Medulla oblongata (tissue), 1 donor: ENCODE data around the gene HNF1A.
"Not testable (repeated sequence)": the region's sequence is repeated elsewhere in the genome, so short reads cannot be mapped to it uniquely, and the experiment has no call there.

Experiments used
- DNase-seq: peaks from one replicate; pipeline ENCODE4 v3.0.0-alpha.2; 2015; ENCODE audit errors: extremely low spot score

Gene HNF1A, protein sequence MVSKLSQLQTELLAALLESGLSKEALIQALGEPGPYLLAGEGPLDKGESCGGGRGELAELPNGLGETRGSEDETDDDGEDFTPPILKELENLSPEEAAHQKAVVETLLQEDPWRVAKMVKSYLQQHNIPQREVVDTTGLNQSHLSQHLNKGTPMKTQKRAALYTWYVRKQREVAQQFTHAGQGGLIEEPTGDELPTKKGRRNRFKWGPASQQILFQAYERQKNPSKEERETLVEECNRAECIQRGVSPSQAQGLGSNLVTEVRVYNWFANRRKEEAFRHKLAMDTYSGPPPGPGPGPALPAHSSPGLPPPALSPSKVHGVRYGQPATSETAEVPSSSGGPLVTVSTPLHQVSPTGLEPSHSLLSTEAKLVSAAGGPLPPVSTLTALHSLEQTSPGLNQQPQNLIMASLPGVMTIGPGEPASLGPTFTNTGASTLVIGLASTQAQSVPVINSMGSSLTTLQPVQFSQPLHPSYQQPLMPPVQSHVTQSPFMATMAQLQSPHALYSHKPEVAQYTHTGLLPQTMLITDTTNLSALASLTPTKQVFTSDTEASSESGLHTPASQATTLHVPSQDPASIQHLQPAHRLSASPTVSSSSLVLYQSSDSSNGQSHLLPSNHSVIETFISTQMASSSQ

DNA sequence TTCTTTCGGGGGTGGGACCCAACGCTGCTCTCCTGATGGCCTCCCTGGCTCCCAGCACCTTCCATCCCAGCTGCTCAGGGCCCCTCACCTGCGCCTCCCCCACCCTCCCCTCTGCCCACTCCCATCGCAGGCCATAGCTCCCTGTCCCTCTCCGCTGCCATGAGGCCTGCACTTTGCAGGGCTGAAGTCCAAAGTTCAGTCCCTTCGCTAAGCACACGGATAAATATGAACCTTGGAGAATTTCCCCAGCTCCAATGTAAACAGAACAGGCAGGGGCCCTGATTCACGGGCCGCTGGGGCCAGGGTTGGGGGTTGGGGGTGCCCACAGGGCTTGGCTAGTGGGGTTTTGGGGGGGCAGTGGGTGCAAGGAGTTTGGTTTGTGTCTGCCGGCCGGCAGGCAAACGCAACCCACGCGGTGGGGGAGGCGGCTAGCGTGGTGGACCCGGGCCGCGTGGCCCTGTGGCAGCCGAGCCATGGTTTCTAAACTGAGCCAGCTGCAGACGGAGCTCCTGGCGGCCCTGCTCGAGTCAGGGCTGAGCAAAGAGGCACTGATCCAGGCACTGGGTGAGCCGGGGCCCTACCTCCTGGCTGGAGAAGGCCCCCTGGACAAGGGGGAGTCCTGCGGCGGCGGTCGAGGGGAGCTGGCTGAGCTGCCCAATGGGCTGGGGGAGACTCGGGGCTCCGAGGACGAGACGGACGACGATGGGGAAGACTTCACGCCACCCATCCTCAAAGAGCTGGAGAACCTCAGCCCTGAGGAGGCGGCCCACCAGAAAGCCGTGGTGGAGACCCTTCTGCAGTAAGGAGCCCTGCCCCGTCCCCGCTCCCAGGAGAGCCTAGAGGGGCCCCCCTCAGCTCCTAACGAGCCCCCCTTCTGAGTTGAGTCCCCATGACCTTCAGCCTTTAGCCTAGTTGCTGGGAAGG lies at the start of gene HNF1A:
Gene HNF1A, plus strand, starts transcription at position 248 of the 924 bp plus-strand sequence. Its CDS starts 226 bp downstream, at position 474.
- no peak for DNase-seq

DNA sequence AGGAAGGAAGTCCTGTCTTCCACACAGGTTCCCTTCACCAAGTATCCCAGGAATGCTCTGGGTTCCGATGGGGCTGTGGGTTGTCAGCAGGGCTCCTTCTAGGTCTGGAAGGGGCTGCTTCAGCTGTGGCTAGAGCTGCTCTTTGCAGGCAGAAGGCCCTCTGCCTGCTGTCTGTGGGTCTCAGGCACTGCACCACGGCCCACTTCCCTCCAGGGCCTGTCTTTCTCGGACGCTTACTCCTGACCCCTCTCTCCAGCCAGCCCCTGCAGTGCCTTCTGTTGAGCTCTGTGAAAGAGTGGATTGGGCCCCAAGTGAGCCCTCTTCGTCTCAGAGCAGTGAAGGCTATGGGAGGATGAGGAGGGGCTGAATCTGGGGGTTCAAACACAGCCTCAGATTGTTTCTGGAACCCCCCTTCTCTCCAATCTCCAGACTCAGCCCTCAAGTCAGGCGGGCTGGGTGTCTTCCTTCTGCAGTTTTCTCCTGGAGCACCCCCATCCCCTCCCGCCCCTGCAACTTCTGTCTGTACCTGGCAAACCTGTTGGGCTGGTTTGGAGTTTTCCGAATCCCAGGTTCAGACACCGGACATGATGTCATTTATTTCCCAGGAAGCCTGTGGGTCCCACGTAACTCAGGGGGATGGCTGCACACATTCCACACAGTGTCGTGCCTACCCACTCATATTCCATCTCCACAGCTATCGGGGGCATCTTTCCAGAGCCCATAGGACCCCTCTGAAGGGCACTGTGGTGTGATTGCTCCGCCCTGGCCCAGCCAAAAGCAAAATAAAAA lies 49.3 kb upstream of the HNF1A start:
- no peak for DNase-seq

DNA sequence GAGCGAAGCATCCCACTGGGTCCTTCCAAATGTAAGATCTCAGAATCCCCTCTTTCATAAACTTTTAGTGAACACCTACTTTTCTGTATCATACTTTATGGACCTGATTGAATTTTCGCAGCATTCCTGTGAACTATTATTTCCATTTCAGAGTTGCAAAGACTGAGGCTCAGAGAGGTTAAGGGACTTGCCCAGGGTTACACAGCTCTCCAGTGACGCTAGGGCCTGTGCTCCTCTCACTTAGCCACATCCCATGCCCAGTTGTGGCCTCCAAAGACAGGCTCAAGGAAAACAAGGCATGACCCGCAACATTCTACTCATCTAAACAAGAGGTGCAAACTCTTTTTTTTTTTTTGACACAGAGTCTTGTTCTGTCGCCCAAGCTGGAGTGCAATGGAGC lies 48.3 kb upstream of the HNF1A start:
- no peak for DNase-seq

DNA sequence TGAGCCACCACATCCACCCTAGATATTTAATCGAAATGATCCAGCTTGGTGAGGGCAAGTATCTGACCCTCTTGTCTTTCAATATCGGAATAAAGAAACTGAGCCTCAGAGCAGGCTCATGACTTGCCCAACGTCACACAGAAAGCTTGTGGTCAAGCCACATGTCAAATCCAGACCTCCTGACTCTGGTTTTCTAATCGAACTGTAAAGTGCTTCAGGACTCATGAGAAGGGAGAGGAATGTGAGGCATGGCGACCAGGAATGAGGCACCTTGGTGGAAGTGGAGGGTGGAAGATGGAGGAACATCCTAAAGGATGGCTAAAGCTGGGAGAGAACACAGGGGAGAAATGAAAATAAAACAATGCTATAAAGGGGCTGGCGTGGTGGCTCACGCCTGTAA lies 46.3 kb upstream of the HNF1A start:
- no peak for DNase-seq

DNA sequence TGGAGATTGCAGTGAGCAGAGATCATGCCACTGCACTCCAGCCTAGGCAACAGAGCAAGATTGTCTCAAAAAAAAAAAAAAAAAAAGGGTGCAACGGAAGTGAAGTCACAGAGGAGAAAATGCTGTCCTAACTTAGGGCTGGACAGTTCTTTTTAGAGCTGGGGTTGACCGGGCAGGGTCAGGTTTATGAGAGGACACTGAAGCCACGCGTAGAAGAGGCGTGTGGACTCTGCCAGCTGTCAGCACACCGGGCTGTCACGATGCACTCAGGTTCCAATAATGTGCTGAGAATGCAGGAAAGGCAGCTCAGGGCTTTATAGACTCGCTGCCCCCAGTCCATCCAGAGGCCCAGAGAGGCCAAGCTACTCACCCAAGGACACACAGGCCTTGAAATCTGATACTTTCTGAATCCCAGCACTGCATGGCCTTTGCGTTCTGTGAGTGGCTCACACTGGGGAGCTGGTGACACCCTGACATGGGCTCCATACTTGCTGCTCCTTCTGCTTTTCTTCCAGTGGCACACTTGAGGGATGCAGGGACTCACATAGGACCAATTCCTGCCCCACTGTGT lies 45.3 kb upstream of the HNF1A start:
- no peak for DNase-seq

DNA sequence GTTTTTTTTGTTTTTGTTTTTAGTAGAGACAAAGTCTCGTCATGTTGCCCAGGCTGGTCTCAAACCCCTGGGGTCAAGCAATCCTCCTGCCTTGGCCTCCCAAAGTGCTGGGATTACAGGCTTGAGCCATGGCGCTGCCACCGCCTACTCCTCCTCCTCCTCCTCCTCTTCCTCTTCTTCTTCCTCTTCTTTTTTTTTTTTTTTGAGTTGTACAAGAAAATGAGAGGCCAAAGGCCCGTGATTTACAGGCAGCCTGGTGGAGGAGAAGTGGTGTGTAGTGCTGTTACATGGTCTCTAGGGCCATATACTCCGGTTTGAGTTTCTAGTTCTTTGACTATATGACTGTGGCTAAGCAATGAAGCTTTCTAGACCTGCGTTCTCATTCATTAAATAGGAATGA lies 44.6 kb upstream of the HNF1A start:
- no peak for DNase-seq

DNA sequence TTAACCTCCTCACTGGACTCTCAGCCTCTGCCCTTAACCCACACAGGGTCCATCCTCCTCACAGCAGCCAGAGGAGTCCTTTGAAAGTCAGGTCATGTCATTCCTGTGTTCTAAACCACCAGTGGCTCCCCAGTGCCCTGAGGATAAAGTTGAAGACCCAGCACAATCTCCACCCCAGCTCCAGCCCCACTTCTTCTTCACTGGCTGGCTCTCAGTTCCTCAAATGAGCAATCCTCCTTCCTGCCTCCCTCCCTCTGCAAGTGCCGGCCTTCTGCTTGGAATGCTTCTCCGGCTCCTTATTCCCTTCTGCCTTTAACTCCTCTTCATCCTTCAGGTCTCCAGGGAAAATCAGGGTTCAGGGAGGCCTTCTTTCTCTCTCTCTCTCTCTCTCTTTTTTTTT lies 42.1 kb upstream of the HNF1A start:
- DNase-seq, result peak; percentile 49

DNA sequence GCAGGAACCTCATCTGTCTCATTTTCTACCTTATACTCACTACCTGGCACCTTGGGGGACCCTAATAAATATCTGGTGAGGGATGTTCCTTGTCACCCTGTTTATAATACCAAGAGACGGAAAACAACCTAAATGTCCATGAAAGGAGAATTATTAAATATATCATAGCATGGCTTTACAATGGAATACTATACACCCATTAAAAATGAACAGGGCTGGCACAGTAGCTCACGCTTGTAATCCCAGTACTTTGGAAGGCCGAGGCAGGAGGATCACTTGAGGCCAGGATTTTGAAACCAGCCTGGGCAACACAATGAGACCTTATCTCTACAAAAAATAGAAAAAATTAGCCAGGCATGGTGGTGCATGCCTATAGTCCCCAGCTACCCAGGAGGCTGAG lies 39.8 kb upstream of the HNF1A start:
- DNase-seq, result no peak

DNA sequence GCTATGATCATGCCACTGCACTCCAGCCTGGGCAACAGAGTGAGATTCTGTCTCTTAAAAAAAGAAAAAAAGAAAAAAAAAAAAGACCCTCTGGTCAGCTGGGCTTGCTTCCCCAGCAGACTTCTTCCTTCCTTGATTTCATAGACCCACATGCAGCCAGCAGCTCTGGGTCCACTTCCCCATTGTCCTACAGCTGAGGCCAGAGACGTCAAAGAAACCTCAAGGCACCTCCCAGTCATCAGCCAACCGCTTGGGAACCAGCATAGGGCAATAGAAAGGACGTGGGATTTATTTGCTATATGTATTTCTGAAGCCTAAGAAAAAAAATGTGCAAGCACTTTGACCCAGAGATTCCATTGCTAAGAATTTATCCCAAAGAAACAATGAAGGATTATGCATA lies 38.8 kb upstream of the HNF1A start:
- DNase-seq, result peak; percentile 83

DNA sequence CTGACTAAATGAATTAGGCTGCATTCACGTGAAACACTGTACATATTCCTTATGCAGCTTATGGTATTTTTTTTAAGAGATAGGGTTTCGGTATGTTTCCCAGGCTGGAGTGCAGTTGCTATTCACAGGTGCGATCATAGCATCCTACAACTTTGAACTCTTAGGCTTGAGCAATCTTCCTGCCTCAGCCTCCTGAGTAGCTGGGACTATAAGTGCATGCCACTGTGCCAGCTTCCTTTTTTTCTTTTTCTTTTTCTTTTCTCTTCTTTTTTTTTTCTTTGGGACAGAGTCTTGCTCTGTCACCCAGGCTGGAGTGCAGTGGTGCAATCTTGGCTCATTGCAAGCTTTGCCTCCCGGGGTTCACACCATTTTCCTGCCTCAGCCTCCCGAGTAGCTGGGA lies 38.3 kb upstream of the HNF1A start:
- DNase-seq, result no peak

DNA sequence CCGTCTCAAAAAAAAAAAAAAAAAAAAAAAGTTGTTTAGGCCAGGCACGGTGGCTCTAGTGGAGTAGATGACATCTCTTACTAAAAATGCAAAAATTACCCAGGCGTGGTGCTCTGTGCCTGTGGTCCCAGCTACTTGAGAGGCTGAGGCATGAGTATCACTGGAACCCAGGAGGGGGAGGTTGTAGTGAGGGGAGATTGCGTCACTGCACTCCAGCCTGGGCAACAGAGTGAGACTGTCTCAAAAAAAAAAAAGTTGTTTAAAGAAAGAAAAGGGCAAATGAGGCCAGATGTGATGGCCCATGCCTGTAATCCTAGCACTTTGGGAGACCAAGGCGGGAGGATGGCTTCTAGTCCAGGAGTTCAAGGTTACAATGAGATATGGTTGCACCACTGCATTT lies 37.5 kb upstream of the HNF1A start:
- DNase-seq, result no peak

DNA sequence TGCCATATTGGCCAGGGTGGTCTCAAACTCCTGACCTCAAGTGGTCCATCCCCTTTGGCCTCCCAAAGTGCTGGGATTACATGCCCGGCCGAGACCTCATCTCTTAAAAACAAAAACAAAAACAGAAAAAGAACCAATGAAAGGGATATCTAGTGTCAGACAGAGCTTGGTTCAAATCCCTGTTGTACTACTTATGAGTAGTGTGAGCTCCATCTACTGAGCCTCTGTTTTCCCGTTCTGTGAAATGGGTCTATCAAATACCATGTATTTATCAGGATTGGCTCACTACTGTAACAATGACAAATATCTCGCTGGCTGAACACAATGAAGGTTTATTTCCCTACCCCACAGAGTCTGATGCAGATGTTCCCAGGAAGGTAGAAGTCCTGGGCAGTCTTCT lies 36.9 kb upstream of the HNF1A start:
- no peak for DNase-seq

DNA sequence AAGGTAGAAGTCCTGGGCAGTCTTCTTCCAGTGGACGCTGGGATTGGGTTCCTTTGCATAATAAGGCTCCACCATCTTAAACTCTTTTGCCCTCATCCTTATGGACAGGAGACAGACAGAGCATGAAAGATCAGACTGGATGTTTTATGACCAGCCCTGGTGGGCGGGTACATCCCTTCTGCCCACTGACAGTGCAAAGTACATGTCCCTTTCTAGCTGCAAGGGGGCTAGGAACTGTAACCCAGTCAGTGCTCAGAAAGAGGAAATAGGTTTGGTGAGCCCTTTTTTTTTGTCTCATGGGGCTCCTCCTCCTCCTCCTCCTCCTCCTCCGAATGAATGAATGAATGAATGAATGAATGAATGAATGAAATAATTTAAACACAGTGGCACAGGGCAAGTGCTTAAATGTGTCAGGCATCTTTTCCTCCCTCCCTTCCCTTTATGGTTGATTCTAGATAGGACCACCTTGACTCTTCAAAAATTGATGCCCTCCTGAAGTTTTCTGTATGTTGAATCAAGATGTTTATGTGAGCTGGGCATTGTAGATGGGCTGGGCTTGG lies 36.4 kb upstream of the HNF1A start:
- DNase-seq, result no peak

DNA sequence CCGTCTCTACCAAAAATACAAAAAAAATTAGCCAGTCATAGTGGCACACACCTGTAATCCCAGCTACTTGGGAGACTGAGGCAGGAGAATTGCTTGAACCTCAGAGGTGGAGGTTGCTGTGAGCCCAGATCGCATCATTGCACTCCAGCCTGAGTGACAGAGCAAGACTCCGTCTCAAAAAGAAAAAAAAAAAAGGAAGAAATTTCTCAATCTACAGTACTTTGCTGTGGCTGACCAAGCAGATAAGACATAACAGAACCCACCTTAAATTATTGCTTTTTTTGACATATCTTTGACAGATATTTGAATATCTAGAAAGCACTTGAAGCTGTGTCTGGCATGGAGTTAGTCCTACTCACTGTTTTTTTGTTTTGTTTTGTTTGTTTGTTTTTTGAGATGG lies 34.9 kb upstream of the HNF1A start:
- DNase-seq, result no peak

DNA sequence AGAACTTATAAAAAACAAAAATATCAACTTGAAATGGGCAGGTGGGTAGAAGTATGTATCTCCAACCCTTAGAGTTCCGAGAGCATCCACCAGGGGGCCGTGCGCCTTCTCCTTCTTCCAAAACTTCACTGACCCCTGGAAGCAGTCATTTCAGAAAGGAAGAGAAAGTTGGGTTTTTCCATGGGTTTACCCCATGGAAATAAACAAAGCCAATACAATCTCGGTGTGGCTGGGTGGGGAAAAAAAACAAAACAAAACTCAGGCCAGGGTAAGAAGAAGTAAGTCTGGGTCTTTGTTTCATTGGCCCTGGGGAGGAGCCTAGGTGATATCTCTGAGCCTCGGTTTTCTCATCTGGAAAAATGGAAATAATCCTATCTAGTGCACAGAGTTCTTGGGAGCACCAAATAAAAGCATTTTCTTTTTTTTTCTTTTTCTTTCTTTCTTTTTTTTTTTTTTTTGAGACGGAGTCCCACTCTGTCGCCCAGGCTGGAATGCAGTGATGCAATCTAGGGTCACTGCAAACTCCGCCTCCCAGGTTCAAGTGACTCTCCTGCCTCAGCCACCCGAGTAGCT lies 33.6 kb upstream of the HNF1A start:
- DNase-seq, result peak; percentile 43

DNA sequence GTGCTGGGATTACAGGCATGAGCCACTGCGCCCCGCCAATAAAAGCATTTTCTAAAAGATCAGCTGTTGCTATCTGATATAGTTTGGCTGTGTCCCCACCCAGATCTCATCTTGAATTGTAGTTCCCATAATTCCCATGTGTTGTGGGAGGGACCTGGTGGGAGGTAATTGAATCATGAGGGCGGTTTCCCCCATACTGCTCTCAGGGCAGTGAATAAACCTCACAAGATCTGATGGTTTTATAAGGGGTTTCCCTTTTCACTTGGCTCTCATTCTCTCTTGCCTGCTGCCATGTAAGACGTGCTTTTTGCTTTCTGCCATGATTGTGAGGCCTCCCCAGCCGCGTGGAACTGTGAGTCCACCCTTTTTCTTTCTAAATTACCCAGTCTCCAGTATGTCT lies 32.8 kb upstream of the HNF1A start:
- not testable (repeated sequence) for DNase-seq

DNA sequence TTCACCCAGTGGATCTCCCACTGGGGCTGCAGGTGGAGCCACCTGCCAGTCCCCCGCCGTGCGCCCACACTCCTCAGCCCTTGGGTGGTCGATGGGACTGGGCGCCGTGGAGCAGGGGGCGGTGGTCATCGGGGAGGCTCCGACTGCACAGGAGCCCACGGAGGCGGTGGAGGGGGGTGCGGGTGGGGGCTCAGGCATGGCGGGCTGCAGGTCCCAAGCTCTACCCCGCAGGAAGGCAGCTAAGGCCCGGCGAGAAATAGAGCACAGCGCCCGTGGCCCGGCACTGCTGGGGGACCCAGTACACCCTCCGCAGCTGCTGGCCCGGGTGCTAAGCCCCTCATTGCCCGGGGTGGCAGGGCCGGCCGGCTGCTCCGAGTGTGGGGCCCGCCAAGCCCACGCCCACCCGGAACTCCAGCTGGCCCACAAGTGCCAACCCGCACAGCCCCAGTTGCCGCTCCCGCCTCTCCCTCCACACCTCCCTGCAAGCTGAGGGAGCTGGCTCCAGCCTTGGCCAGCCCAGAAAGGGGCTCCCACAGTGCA lies 28.0 kb upstream of the HNF1A start:
- not testable (repeated sequence) for DNase-seq

DNA sequence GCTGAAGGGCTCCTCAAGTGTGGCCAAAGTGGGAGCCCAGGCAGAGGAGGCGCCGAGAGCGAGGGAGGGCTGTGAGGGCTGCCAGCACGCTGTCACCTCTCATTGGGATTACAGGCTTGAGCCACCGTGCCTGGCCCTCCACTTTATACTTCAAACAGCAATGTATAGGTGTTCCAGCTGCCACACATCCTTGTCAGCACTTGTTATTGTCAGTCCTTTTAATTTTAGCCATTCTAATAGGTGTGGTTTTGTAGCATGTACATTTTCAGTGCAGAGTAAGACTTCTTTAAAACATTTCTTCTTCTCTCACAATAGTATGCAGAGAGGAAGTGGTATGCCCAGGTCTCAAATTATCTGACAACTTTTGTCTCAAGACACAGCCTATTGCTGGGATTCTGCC lies 27.5 kb upstream of the HNF1A start:
- DNase-seq, result no peak

DNA sequence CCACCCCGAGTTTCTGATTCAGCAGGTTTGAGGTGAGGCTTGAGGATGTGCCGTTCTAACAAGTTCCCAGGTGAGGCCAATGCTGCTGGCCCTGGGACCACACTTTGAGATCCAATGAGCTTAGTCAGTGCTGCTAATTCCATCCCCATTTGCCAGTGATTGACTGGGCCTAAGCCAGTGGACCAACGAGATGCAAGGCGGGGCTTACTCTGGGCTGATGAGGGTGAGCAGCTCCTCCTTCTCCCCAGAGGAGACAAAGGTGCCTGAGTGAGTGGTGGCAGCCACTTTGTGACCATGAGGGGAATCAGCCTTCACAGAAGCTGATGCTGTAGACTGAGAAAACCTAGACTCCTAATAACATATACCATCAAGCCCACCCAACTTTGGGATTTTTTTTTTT lies 23.1 kb upstream of the HNF1A start:
- DNase-seq, result no peak

DNA sequence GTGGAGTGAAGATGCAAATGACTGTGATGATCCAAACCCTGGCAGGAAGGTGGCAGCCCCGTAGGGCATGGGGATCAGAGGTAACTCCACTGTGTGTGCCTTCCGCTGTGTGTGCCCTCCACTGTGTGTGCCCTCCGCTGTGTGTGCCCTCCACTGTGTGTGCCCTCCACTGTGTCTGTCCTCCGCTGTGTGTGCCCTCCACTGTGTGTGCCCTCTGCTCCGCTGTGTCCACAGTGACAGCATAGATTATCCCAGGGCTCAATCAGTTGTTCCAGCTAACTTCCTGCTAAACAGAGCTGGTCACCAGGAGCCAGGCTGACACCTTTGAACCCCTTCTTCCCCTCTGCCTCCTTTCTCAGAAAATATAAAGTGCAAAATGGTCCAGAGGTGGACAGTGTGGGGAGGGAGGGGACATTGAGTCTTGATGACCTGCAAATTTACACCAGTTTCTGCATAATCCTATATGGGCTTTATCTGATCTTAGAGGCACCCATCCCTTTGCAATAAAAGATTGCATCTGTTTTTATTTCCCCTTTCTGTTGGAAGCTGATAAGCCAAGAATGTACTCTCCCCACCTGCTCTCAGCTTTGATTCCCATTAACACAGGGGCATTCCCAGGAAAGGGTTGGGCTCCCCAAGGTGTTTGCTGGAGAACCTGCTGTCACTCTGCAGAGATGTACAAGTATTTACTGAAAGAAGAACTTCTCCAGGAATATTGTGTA lies 21.6 kb upstream of the HNF1A start:
- no peak for DNase-seq
